ENCODE results near the gene BUD31.
A peak's percentile ranks its signal among the peaks of the same experiment; 100 is the strongest.
"Not testable (repeated sequence)": the region's sequence is repeated elsewhere in the genome, so short reads cannot be mapped to it uniquely, and the experiment has no call there.

Gene BUD31

DNA sequence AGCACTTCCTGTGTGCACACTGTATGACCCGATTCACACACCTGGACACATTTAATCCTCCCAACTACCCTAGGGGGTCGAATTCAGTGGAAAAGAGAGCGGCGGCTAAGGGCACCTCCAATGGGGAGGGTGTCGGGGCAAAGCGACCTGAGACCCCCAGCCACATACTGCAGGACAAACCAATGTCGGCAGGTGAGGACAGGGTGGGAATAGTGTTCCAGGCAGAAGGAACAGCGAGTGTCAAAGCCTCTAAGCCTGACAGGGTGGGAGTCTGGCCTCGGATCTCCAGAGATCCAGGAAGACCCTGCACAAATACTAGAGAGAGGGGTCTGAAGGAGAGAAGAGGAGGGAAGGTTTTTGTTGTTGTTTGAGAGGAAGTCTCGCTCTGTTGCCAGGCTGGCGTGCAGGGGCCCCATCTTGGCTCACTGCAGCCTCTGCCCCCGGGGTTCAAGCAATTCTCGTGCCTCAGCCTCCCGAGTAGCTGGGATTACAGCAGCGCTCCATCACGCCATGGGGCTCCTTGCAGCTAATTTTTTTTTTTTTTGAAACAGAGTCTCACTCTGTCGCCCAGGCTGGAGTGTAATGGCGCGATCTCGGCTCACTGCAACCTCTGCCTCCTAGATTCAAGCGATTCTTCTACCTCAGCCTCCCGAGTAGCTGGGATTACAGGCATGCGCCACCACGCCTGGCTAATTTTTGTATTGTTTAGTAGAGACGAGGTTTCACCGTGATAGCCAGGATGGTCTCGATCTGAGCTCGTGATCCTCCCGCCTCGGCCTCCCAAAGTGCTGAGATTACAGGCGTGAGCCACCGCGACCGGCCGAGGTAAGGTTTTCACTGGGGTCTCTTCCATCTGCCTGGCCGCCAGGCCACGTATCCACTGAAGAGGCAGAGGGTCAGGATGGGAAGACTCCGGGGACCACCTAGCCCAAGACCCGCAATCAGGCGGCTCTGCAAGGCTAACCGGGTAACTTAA, 35.4 kb upstream of the BUD31 start:
- ChIA-PET POLR2A (interaction anchor here (1.4 kb wide), 1 partner anchor 35 kb away, joined by 5 read pairs; the partner anchor contains the start of genes BUD31 and PDAP1), CTCF (interaction anchor here (1.4 kb wide), 1 partner anchor 9 kb away, joined by 4 read pairs; no protein-coding TSS in a partner anchor)
- DNase-seq (ENCODE audit: low read depth, low spot score): no peak
- no peak overlapping the region for H3K4me3 ChIP-seq (ENCODE audit: low read depth, low read length)
- TF ChIP-seq, protein P1, sequence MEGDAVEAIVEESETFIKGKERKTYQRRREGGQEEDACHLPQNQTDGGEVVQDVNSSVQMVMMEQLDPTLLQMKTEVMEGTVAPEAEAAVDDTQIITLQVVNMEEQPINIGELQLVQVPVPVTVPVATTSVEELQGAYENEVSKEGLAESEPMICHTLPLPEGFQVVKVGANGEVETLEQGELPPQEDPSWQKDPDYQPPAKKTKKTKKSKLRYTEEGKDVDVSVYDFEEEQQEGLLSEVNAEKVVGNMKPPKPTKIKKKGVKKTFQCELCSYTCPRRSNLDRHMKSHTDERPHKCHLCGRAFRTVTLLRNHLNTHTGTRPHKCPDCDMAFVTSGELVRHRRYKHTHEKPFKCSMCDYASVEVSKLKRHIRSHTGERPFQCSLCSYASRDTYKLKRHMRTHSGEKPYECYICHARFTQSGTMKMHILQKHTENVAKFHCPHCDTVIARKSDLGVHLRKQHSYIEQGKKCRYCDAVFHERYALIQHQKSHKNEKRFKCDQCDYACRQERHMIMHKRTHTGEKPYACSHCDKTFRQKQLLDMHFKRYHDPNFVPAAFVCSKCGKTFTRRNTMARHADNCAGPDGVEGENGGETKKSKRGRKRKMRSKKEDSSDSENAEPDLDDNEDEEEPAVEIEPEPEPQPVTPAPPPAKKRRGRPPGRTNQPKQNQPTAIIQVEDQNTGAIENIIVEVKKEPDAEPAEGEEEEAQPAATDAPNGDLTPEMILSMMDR (IDR thresholded peaks at IDR 0.05; ENCODE audit: insufficient read depth, low read length, missing control alignments): no peak

DNA sequence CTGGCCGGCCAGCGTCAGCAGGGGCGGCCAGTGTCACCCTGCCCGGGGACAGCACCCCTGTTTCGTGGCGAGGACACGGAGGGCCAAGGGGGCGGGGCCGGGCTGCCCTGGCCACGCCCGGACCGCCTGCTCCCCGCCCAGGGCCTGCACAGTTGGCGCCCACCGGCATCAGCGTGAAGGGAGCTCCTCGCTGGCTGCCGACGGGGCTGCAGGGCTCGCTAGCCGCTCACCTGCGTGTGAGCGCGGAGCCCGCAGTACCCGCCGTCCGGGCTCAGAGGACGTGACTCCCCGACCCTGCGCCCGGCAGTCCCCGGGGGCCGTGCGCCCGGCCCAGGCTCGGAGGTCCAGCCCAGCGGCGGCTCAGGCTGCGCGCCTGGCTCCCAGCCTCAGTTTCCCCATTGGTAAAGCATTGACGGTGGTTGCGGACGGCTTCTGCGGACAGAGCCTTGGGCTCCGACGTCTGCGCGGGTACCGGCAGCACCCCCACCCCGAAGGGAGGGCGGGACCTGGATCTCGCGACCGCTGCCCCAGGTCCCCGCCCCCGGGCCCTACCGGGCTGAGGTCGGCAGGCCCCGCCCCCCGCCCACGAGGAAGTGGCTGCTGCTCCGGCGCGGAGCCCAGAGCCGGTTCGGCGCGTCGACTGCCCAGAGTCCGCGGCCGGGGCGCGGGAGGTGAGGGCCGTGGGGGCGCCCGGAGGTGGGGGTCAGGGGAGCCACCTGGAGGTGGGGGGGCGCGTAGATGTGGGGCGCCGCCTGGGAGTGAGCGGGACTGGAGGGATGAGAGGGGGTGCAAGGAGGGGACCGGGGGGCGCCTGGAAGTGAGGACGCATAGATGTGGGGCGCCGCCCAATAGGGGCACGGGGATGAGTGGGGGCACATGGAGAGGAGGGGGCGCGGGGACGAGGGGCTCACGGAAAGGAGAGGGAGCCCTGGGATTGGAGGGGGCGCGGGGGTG, 34.4 kb upstream of the BUD31 start, which contains the start of gene ARPC1B:
Gene ARPC1B, plus strand, starts transcription at position 620 of the 954 bp plus-strand sequence. CDS start 10,985 bp downstream, outside the sequence.
- no peak for DNase-seq (ENCODE audit: low read depth, low spot score)
- H3K4me3 ChIP-seq (ENCODE audit: low read depth, low read length): peak within 1 kb of the TSS; percentile 68
- ChIA-PET POLR2A (interaction anchor here (1.5 kb wide), 1 partner anchor 11 kb away, joined by 4 read pairs; no protein-coding TSS in a partner anchor), CTCF (interaction anchor here (1.4 kb wide), 1 partner anchor 10 kb away, joined by 4 read pairs; no protein-coding TSS in a partner anchor)
- TF ChIP-seq, protein P1 (IDR thresholded peaks at IDR 0.05; ENCODE audit: insufficient read depth, low read length, missing control alignments): no peak

DNA sequence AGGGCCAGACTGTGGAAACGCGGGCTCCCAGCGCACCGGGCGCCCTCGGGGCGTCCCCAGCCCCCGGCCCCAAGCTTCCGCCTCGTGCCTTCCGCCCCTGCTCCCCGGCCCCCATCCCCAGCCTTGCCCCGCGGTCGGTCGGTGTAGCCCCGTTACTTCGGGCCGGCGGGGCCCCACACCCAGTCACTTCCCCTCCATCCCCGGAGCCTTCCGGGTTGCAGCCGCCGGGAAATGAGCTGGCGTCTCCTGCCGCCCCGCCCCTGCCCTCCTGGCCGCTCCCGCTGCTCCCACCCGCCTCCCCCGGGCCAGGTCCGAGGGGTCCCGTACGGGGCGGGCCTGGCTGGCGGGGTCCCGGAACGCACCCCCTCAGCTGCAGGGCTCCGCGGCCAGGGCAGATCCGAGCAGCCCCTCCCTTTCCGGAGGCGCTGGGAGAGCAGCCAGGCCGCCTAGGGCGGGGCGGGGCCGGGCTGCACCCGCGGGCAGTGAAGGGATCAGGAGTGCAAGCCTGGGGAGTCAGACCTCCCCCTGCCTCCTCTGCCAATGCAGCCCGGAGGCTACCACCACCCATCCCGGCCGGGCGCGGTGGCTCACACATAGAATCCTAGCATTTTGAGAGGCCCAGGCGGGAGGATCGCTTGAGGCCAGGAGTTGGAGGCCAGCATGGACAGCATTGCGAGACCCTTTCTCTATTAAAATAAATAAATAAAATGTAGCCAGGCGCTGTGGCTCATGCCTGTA, 33.5 kb upstream of the BUD31 start:
- H3K4me3 ChIP-seq (ENCODE audit: low read depth, low read length): peak overlapping the region; percentile 68
- ChIA-PET CTCF (no interaction called here), POLR2A (interaction anchor here (0.6 to 1.5 kb wide), 4 partner anchors 12 to 45 kb away, joined by 4 to 6 read pairs (median 4); partner anchors contain the start of genes BUD31 and PDAP1)
- DNase-seq (ENCODE audit: low read depth, low spot score): no peak
- TF ChIP-seq, protein P1 (IDR thresholded peaks at IDR 0.05; ENCODE audit: insufficient read depth, low read length, missing control alignments): no peak

DNA sequence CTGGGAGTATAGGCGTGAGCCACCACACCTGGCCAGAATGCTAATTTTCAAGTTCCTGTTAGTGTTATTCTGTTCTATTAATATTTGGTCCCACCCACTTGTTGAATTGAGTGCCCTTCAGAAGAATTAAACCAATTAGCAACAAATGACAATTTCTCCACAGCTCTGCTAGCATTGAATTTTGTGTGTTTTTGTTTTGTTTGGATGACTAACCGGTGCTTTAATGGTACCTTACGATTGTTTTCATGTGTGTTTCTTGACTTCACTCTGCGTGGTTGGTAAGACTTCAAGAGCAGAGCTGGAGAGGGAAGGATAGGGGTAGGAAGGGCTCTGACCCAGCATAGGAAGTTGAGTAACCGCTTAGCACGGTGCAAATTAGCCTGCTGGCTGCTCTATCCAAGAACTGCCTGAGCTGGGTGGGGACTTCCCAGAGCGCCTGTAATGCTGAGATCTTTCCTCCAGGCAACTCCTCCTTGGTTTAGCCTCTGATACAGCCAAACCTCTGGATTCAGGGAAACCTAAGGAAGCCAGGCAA, 29.7 kb upstream of the BUD31 start:
- H3K4me3 ChIP-seq (ENCODE audit: low read depth, low read length): no peak overlapping the region
- TF ChIP-seq, protein P1 (IDR thresholded peaks at IDR 0.05; ENCODE audit: insufficient read depth, low read length, missing control alignments): no peak
- CTCF ChIA-PET: interaction anchor here (0.6 kb wide), 1 partner anchor 160 kb away, joined by 3 read pairs; no protein-coding TSS in a partner anchor
- DNase-seq (ENCODE audit: low read depth, low spot score): peak; percentile 73
- POLR2A ChIA-PET: interaction anchor here (1.3 kb wide), 1 partner anchor 14 kb away, joined by 4 read pairs; no protein-coding TSS in a partner anchor

DNA sequence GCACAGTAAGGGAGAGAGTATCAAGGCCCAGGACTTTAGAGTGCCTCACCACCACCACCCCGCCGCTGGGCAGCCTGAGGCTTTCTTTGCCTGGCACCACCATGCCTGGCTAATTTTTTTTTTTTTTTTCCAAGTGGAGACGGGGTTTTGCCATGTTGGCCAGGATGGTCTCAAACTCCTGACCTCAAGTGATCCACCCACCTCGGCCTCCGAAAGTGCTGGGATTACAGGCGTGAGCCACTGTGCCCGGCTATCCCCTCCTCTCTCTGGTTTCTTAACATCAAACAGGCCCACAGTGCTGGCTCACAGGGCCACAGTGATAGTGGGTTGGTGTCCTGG, 29.1 kb upstream of the BUD31 start:
- ChIA-PET POLR2A (interaction anchor here (1.3 kb wide), 1 partner anchor 13 kb away, joined by 4 read pairs; no protein-coding TSS in a partner anchor), CTCF (interaction anchor here (0.6 kb wide), 1 partner anchor 159 kb away, joined by 3 read pairs; no protein-coding TSS in a partner anchor)
- not testable (repeated sequence) for H3K4me3 ChIP-seq (ENCODE audit: low read depth, low read length); DNase-seq (ENCODE audit: low read depth, low spot score)
